Natural killer cell (primary cell): ENCODE data around the gene RRP12. TPM values are rescaled to one million over a fixed set of nuclear protein-coding genes. Genes with fewer than 3 reads are reported as not detected.

Source experiments
- ATAC-seq, 3 donors: fragments of 150-1000 bp in 2 of 3; fragments of 200-7000 bp in 1 of 3; cut with Tn5 transposase; 1 replicate in 1 of 3; 2 replicates in 2 of 3; pipeline ENCODE4 v1.10.0; 2021; ENCODE audit warnings: mild to moderate bottlenecking in 2 of 3, moderate library complexity in 2 of 3
- DNase-seq, 2 donors: peaks; one replicate each; pipeline versions ENCODE4 v3.0.0 to v3.0.0-alpha.2; 2013 to 2021; ENCODE audit warnings: mixed read lengths in 1 of 2
- H3K27ac ChIP-seq: one replicate; pipeline ENCODE4 v1.5.1; 2013; ENCODE audit warnings: mild to moderate bottlenecking, low read length
- H3K27me3 ChIP-seq: one replicate; pipeline ENCODE4 v1.6.1; 2013; ENCODE audit warnings: low read length; ENCODE audit not compliant: control insufficient read depth, insufficient read depth
- H3K36me3 ChIP-seq: one replicate; pipeline ENCODE4 v1.6.1; 2013; ENCODE audit warnings: low read length; ENCODE audit not compliant: control insufficient read depth, insufficient read depth
- H3K4me1 ChIP-seq: one replicate; pipeline ENCODE4 v1.6.1; 2013; ENCODE audit warnings: low read length; ENCODE audit not compliant: control insufficient read depth, insufficient read depth
- H3K4me3 ChIP-seq: one replicate; pipeline ENCODE4 v1.5.1; 2013; ENCODE audit warnings: low read length
- H3K9me3 ChIP-seq: one replicate; pipeline ENCODE4 v1.6.1; 2013; ENCODE audit warnings: low read length; ENCODE audit not compliant: control insufficient read depth, insufficient read depth
- H3K27ac Mint-ChIP-seq, 2 donors: one replicate each; pipeline ENCODE4 v1.8.0; 2022; ENCODE audit warnings: mild to moderate bottlenecking in 2 of 2, mixed read lengths in 2 of 2, moderate library complexity in 1 of 2
- H3K27me3 Mint-ChIP-seq, 2 donors: one replicate each; pipeline ENCODE4 v1.8.0; 2022; ENCODE audit warnings: low read depth in 2 of 2, mixed read lengths in 2 of 2
- H3K36me3 Mint-ChIP-seq: one replicate; pipeline ENCODE4 v1.8.0; 2022; ENCODE audit warnings: mixed read lengths
- H3K4me1 Mint-ChIP-seq, 2 donors: one replicate each; pipeline ENCODE4 v1.8.0; 2022; ENCODE audit warnings: mixed read lengths in 2 of 2
- H3K4me3 Mint-ChIP-seq: one replicate; pipeline ENCODE4 v1.8.0; 2022; ENCODE audit warnings: mild to moderate bottlenecking, moderate library complexity, mixed read lengths
- H3K9me3 Mint-ChIP-seq, 2 donors: one replicate each; pipeline ENCODE4 v1.8.0; 2022; ENCODE audit warnings: mixed read lengths in 2 of 2
- WGBS: methylation state at CpG from one replicate; pipeline ENCODE4 v1.1.7; 2013; ENCODE audit warnings: missing lambda C conversion rate; ENCODE audit not compliant: insufficient coverage; 5-methylcytosine and 5-hydroxymethylcytosine counted together
- intact Hi-C: fragments of 100-400 bp; cut with micrococcal nuclease; formaldehyde crosslinking; loops from one replicate; pipeline ENCODE4 v1.14.2; 2022
- total RNA-seq, 4 donors: library from RNA; stranded (reverse); fragments of 120-200 nt in 1 of 4; gene quantifications; one replicate each; pipeline versions ENCODE4 v1.2.3 to v1.2.4, GENCODE V29; 2013 to 2022
- TF ChIP-seq, protein P1 (sequence below): fragments of 200-600 bp; IDR thresholded peaks from one replicate; pipeline ENCODE4 v1.8.0; 2022; ENCODE audit warnings: antibody characterized with exemption

Gene RRP12
- total RNA-seq, 3 donors from 2014 or later (not counting 1 experiment from before 2014, with no cell fraction given): 60.1 to 234 (median 79.2) TPM

DNA sequence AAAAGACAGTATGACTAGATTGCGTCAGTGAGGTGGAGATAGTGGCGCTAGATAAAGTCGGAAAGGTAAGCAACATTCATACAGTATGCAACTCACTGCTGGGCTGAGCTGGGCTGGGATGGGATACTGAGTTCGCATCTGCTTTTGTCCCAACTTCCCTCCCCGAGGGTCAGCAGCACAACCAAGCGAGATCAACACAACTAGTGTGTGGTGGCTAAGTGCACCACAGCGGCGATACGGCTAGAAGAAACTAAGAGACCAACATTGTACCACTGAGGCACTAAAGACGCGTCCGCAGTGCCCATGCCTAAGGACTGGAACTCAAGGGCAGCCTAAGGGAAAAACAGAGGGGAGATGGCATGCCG lies 44.2 kb upstream of the RRP12 start:
- Histone ChIP-seq H3K9me3 (no peaks in the 10 kb centered on the region), H3K4me3 (peak overlapping the region; percentile 72), H3K27ac (peak overlapping the region; percentile 26), H3K36me3 (peaks cover 10% of the 10 kb centered on the region), H3K27me3 (no peaks in the 10 kb centered on the region), H3K4me1 (peaks cover 19% of the 10 kb centered on the region)
- intact Hi-C loops: no loop called here
- DNase-seq (no peak), ATAC-seq (no peak)
- no peaks in the 10 kb centered on the region for H3K36me3 Mint-ChIP-seq
- peaks cover 39% of the 10 kb centered on the region in 2 donors for H3K4me1 Mint-ChIP-seq
- TF ChIP-seq, protein P1, sequence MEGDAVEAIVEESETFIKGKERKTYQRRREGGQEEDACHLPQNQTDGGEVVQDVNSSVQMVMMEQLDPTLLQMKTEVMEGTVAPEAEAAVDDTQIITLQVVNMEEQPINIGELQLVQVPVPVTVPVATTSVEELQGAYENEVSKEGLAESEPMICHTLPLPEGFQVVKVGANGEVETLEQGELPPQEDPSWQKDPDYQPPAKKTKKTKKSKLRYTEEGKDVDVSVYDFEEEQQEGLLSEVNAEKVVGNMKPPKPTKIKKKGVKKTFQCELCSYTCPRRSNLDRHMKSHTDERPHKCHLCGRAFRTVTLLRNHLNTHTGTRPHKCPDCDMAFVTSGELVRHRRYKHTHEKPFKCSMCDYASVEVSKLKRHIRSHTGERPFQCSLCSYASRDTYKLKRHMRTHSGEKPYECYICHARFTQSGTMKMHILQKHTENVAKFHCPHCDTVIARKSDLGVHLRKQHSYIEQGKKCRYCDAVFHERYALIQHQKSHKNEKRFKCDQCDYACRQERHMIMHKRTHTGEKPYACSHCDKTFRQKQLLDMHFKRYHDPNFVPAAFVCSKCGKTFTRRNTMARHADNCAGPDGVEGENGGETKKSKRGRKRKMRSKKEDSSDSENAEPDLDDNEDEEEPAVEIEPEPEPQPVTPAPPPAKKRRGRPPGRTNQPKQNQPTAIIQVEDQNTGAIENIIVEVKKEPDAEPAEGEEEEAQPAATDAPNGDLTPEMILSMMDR: no peak
- H3K27ac Mint-ChIP-seq: peak overlapping the region; percentile 93 to 95
- H3K27me3 Mint-ChIP-seq: no peaks in the 10 kb centered on the region
- no peaks in the 10 kb centered on the region for H3K9me3 Mint-ChIP-seq
- WGBS: 7% methylated on average over 13 of the region's 13 CpGs
- H3K4me3 Mint-ChIP-seq: peak overlapping the region; percentile 99

DNA sequence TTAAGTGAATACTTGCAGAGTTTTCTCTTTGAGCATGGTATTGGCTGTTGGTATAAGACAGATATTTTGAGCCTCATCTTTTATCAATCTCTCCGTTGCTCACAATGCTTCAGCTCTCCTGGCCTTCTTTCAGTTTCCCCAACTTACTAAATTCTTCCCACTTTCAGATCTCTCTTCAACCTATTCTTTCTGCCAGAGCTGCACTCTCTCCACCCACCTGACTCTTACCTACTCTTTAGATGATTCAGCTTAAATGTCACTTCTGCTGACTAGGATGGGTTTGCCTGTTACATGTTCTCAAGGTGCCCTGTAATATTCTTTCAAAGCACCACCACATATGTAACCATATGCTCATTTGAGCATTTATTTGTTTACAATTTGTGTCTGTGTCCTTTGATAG lies 43.1 kb upstream of the RRP12 start:
- H3K27me3 Mint-ChIP-seq: no peaks in the 10 kb centered on the region
- Histone ChIP-seq H3K27ac (no peak overlapping the region), H3K36me3 (peaks cover 15% of the 10 kb centered on the region), H3K4me3 (no peak overlapping the region), H3K27me3 (no peaks in the 10 kb centered on the region), H3K4me1 (peaks cover 19% of the 10 kb centered on the region), H3K9me3 (no peaks in the 10 kb centered on the region)
- 67% methylated on average over 1 of the region's 1 CpG for WGBS
- TF ChIP-seq, protein P1: no peak
- H3K36me3 Mint-ChIP-seq: no peaks in the 10 kb centered on the region
- peak overlapping the region; percentile 93 to 95 for H3K27ac Mint-ChIP-seq
- peak overlapping the region; percentile 99 for H3K4me3 Mint-ChIP-seq
- peaks cover 36% of the 10 kb centered on the region in 2 donors for H3K4me1 Mint-ChIP-seq
- DNase-seq (no peak), ATAC-seq (no peak)
- intact Hi-C loops: no loop called here
- no peaks in the 10 kb centered on the region for H3K9me3 Mint-ChIP-seq

DNA sequence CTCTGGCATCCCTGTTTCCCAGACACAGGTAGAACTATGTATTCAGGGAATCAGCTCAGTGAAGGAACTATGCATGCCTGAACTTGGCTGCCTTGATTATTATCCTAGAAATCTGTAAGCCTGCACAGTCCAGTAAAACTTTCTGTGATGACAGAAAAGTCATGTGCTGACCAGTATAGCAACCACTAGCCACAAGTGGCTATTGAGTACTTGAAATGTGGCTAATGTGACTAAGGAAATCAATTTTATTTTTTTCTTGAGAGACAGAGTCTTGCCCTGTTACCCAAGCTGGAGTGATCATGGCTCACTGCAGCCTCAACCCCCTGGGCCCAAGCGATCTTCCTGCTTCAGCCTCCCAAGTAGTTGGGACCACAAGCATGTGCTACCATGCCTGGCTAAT lies 41.1 kb upstream of the RRP12 start:
- Histone ChIP-seq H3K4me1 (peaks cover 17% of the 10 kb centered on the region), H3K4me3 (no peak overlapping the region), H3K27me3 (no peaks in the 10 kb centered on the region), H3K36me3 (peaks cover 27% of the 10 kb centered on the region), H3K9me3 (no peaks in the 10 kb centered on the region), H3K27ac (no peak overlapping the region)
- WGBS: 100% methylated on average over 1 of the region's 1 CpG
- Mint-ChIP-seq H3K4me3 (no peak overlapping the region), H3K27me3 (no peaks in the 10 kb centered on the region), H3K9me3 (no peaks in the 10 kb centered on the region), H3K4me1 (peaks cover 25 to 27% of the 10 kb centered on the region in 2 donors), H3K36me3 (no peaks in the 10 kb centered on the region), H3K27ac (no peak overlapping the region)
- intact Hi-C loops: no loop called here
- TF ChIP-seq, protein P1: no peak
- ATAC-seq (no peak), DNase-seq (no peak)

DNA sequence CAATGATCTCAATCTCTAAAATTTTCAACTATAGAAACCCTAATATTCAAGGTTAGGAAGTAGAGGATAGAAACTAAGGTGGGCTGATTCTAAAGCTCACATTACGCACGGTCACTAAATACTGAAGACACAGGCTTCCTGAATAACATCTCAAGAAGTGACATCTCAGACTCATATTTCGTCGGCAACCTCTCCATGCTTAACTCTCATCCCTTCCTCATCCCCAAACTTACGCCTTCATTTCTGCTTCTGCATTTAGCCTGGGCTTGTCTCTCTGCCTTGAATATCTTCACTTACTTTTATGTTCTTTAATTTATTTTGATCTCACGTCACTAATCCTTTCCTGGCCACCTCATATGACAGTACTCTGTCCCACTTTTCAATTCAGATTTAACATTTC lies 34.1 kb upstream of the RRP12 start:
- intact Hi-C loops: no loop called here

More for the DNA sequence above, 34.1 kb upstream of the RRP12 start:
- H3K36me3 ChIP-seq: peaks cover 62% of the 10 kb centered on the region
- H3K4me1 Mint-ChIP-seq: no peaks in the 10 kb centered on the region
- 95% methylated on average over 6 of the region's 6 CpGs for WGBS
- H3K4me3 Mint-ChIP-seq: no peak overlapping the region
- TF ChIP-seq, protein P1: no peak
- H3K27ac ChIP-seq: no peak overlapping the region
- no peaks in the 10 kb centered on the region for H3K27me3 Mint-ChIP-seq
- H3K27me3 ChIP-seq: no peaks in the 10 kb centered on the region
- DNase-seq (no peak), ATAC-seq (no peak)
- no peaks in the 10 kb centered on the region for H3K9me3 ChIP-seq
- no peaks in the 10 kb centered on the region for H3K4me1 ChIP-seq
- H3K9me3 Mint-ChIP-seq: no peaks in the 10 kb centered on the region
- H3K36me3 Mint-ChIP-seq: no peaks in the 10 kb centered on the region
- no peak overlapping the region for H3K27ac Mint-ChIP-seq
- no peak overlapping the region for H3K4me3 ChIP-seq
